HEK293T (cell line): ENCODE measurements around the gene IL17RE.

Source experiments
- CTBP1 ChIP-seq: fragments of 450-650 bp; IDR thresholded peaks from 2 replicates; pipeline ENCODE4 v1.6.1; 2016; ENCODE audit warnings: borderline replicate concordance
- ELF4 ChIP-seq: fragments of 450-650 bp; IDR thresholded peaks from 2 replicates; pipeline ENCODE4 v1.6.1; 2017; ENCODE audit warnings: antibody characterized with exemption
- L3MBTL2 ChIP-seq: fragments of 450-650 bp; conservative IDR thresholded peaks from 2 replicates; pipeline ENCODE4 v1.6.1; 2016; ENCODE audit warnings: mild to moderate bottlenecking

DNA sequence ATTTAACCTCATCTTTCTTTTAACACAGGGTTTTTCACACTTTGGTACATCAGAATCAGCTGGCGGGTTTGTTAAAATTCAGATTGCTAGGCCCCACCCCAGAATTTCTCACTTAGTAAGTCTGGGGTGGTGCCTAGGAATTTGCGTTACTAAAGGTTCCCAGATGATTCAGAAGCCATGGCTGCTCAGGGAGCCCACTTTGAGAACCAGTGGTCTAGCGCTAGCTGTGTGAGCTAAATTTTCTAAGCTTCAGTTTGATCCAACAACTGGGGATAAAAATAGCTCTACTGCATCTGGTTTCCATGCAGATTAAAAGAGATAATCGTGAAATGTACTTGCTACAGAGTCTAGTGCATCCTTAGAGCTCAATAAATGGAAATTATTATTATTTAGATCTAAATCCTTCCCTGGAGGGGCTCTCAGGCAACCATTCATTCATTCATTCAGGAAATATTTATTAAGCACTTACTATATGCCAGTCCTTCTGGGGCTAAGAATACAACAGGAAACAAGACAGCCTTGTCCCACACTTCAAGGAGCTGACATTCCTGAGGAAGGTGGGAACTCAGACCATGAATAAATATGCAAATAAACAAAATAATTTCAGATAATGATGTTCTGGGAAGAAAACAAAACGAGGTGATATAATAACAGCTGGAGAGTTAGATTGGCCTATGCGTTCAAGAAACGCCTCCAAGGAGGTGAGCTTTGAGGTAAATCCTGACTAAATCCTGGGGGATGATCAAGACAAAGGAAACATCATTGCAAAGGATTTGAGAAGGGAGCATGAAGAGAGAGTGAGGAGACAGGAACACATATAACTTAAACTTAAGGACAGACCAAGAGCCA lies 18.7 kb upstream of the IL17RE start:
- no peak for TF ChIP-seq CTBP1
- no peak for TF ChIP-seq ELF4
- no peak for TF ChIP-seq L3MBTL2
